Breast epithelium (tissue), 4 donors: Measurements from ENCODE around the gene ZNF606. TPM values are rescaled to one million over a fixed set of nuclear protein-coding genes. Genes with fewer than 3 reads are reported as not detected.

Experiments used
- DNase-seq, 2 donors: peaks; one replicate each; pipeline ENCODE4 v3.0.0-alpha.2; 2019; ENCODE audit warnings: low spot score in 2 of 2
- H3K27ac ChIP-seq, 2 donors: fragments of 200-600 bp; sonication (generic) in 1 of 2; one replicate each; pipeline ENCODE4 v1.5.1; 2016 to 2019; ENCODE audit warnings: mild to moderate bottlenecking in 1 of 2
- H3K27me3 ChIP-seq, 2 donors: fragments of 200-600 bp; sonication (generic) in 1 of 2; one replicate each; pipeline versions ENCODE4 v1.5.1 to v1.6.0; 2017 to 2019; ENCODE audit warnings: control low read depth in 1 of 2, mild to moderate bottlenecking in 1 of 2
- H3K36me3 ChIP-seq: fragments of 200-600 bp; one replicate; pipeline ENCODE4 v1.5.1; 2019
- H3K4me1 ChIP-seq, 2 donors: fragments of 200-600 bp; sonication (generic); one replicate each; pipeline ENCODE4 v1.5.1; 2016 to 2019; ENCODE audit warnings: control low read depth in 1 of 2
- H3K4me3 ChIP-seq, 3 donors: fragments of 200-600 bp; sonication (generic); 1 replicate in 2 of 3; 2 replicates in 1 of 3; pipeline ENCODE4 v1.5.1; 2016 to 2019; ENCODE audit warnings: mild to moderate bottlenecking in 3 of 3, moderate library complexity in 2 of 3
- H3K9me3 ChIP-seq, 2 donors: fragments of 200-600 bp; sonication (generic) in 1 of 2; one replicate each; pipeline ENCODE4 v1.5.1; 2016 to 2019; ENCODE audit warnings: control low read depth in 1 of 2
- POLR2A ChIP-seq: fragments of 450-650 bp; IDR thresholded peaks from one replicate; pipeline ENCODE4 v1.6.1; 2016; ENCODE audit warnings: antibody characterized with exemption, mild to moderate bottlenecking, moderate library complexity
- POLR2AphosphoS5 ChIP-seq, 3 donors: sonication (generic); formaldehyde crosslinking; IDR thresholded peaks; one replicate each; pipeline ENCODE4 v1.6.1; 2017; ENCODE audit warnings: antibody characterized with exemption in 3 of 3
- intact Hi-C: fragments of 100-400 bp; cut with DNase I; formaldehyde crosslinking; loops from one replicate; pipeline ENCODE4 v1.15.1; 2023; ENCODE audit warnings: low total_unique reads
- total RNA-seq, 3 donors: library from RNA; depleted of rRNA; stranded (reverse); fragments of >200 nt; gene quantifications; one replicate each; pipeline ENCODE4 v1.1.0, GENCODE V29; 2016
- TF ChIP-seq, protein P1 (sequence below), 3 donors: fragments of 450-650 bp; IDR thresholded peaks; one replicate each; pipeline ENCODE4 v1.5.1; 2016 to 2017; ENCODE audit warnings: antibody characterized with exemption in 3 of 3, mild to moderate bottlenecking in 3 of 3, moderate library complexity in 3 of 3

Gene ZNF606
- 10 to 100 TPM; 12.0 to 46.5 (median 21.6) TPM for total RNA-seq

DNA sequence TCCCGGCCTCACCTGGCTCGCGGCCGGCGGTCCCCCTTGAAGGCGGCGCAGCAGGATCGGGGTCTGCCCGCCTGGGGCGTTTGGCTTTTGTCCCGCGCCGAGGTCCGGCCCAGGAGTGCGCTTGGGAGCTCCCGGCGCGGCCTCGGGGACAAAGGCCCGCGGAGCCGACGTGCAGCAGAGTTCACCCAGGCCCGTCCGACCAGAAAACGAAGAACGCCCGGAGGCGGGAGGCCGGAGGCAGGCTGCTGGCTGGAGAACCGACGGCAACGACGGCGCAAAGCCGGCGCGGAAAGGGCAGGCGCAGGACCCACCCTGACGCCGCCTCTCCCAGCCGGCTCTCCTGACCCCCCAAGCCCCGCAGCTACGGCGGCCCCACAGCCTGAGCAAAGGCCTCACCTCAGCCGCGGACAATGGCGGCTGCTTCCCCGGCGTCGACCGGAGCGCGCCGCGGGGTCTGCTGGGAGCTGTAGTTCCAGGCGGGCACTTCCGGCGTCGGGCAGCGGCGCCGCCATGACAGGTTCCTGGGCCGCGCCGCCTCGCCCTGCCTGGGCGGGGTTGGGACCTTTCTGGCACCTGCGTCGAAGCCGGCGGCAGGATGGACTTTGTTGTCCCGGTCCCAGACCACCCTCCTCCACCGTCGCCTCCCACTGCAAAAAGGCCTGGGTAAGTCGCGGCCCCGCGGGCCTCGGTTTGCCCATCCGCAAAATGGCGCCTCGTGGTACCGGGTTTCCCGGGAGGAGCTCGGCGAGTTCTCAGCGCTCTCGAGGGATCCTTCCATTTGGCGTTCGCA lies at the start of gene ZNF606:
TSS of gene ZNF606 (minus strand) at position 437 of the 790 bp plus-strand sequence. CDS start 1,501 bp downstream, outside the sequence.
- Histone ChIP-seq H3K9me3 (peaks cover 56 to 76% of the 10 kb centered on the region in 2 donors), H3K36me3 (peaks cover 22% of the 10 kb centered on the region), H3K27ac (peak within 1 kb of the TSS; percentile 95 to 97), H3K27me3 (no peaks in the 10 kb centered on the region), H3K4me1 (peaks cover 0 to 8% of the 10 kb centered on the region in 2 donors), H3K4me3 (peak within 1 kb of the TSS; percentile 76 to 96 (median 96))
- TF ChIP-seq POLR2A, result peak; percentile 71
- TF ChIP-seq, protein P1, sequence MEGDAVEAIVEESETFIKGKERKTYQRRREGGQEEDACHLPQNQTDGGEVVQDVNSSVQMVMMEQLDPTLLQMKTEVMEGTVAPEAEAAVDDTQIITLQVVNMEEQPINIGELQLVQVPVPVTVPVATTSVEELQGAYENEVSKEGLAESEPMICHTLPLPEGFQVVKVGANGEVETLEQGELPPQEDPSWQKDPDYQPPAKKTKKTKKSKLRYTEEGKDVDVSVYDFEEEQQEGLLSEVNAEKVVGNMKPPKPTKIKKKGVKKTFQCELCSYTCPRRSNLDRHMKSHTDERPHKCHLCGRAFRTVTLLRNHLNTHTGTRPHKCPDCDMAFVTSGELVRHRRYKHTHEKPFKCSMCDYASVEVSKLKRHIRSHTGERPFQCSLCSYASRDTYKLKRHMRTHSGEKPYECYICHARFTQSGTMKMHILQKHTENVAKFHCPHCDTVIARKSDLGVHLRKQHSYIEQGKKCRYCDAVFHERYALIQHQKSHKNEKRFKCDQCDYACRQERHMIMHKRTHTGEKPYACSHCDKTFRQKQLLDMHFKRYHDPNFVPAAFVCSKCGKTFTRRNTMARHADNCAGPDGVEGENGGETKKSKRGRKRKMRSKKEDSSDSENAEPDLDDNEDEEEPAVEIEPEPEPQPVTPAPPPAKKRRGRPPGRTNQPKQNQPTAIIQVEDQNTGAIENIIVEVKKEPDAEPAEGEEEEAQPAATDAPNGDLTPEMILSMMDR (IDR thresholded peaks at IDR 0.05), result no peak
- peak; percentile 69 to 93 (median 78) for TF ChIP-seq POLR2AphosphoS5 (IDR thresholded peaks at IDR 0.05)
- DNase-seq, result peak; percentile 77 to 83
- intact Hi-C loops, result no loop called here

- no peaks in the 10 kb centered on the region for H3K27me3 ChIP-seq
- H3K4me1 ChIP-seq, result no peaks in the 10 kb centered on the region
- no peak overlapping the region for H3K4me3 ChIP-seq
- H3K36me3 ChIP-seq, result no peaks in the 10 kb centered on the region
- intact Hi-C loops, result no loop called here
- DNase-seq, result no peak
- peaks cover 34 to 59% of the 10 kb centered on the region in 2 donors for H3K9me3 ChIP-seq
- H3K27ac ChIP-seq, result no peak overlapping the region
- no peak for TF ChIP-seq POLR2A
- TF ChIP-seq POLR2AphosphoS5 (IDR thresholded peaks at IDR 0.05), result no peak
- TF ChIP-seq, protein P1 (IDR thresholded peaks at IDR 0.05), result no peak
Measured at GRCh38 chr19:58052256-58052655, 49.6 kb upstream of the ZNF606 start.

DNA sequence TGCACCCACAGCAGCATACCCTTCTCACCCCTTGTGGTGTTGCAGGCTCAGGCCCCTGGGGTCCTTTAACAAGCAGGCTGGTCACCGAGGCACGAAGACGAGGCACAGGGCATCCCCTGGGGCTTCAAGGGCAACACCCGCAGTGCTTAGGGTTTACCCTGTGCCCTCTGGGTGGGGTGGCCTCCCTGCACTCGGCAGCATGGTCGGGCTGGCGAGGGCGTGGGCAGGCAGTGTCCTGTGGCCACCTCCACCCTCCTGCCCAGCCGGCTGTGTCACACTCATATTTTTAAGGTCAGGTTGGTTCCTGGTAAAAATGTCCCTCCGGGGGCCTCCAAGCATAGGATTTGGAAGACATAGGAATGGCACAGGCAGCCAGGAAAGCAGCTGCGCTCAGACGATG lies 45.1 kb upstream of the ZNF606 start:
- H3K4me1 ChIP-seq, result no peaks in the 10 kb centered on the region
- no peak overlapping the region for H3K27ac ChIP-seq
- peaks cover 75 to 86% of the 10 kb centered on the region in 2 donors for H3K9me3 ChIP-seq
- no peaks in the 10 kb centered on the region for H3K27me3 ChIP-seq
- H3K36me3 ChIP-seq, result no peaks in the 10 kb centered on the region
- intact Hi-C loops, result no loop called here
- no peak overlapping the region for H3K4me3 ChIP-seq
- DNase-seq, result no peak
- TF ChIP-seq, protein P1 (IDR thresholded peaks at IDR 0.05), result no peak
- TF ChIP-seq POLR2AphosphoS5 (IDR thresholded peaks at IDR 0.05) (no peak), POLR2A (no peak)

- no peaks in the 10 kb centered on the region for H3K36me3 ChIP-seq
- no peaks in the 10 kb centered on the region for H3K4me1 ChIP-seq
- H3K27me3 ChIP-seq, result no peaks in the 10 kb centered on the region
- intact Hi-C loops, result no loop called here
- H3K27ac ChIP-seq, result no peak overlapping the region
- no peak overlapping the region for H3K4me3 ChIP-seq
- TF ChIP-seq POLR2AphosphoS5 (IDR thresholded peaks at IDR 0.05), result no peak
- no peak for TF ChIP-seq POLR2A
- TF ChIP-seq, protein P1 (IDR thresholded peaks at IDR 0.05), result no peak
- no peak for DNase-seq
- H3K9me3 ChIP-seq, result peaks cover 80 to 85% of the 10 kb centered on the region in 2 donors
Measured at GRCh38 chr19:58046856-58047255, 44.2 kb upstream of the ZNF606 start.

GRCh38 chr19:58045411-58046050 lies 42.9 kb upstream of the ZNF606 start:
- H3K36me3 ChIP-seq, result no peaks in the 10 kb centered on the region
- peaks cover 90 to 91% of the 10 kb centered on the region in 2 donors for H3K9me3 ChIP-seq
- intact Hi-C loops, result no loop called here
- no peak for DNase-seq
- no peak overlapping the region for H3K4me3 ChIP-seq
- TF ChIP-seq POLR2A (no peak), POLR2AphosphoS5 (IDR thresholded peaks at IDR 0.05) (no peak)
- TF ChIP-seq, protein P1 (IDR thresholded peaks at IDR 0.05), result no peak
- H3K4me1 ChIP-seq, result no peaks in the 10 kb centered on the region
- no peaks in the 10 kb centered on the region for H3K27me3 ChIP-seq
- H3K27ac ChIP-seq, result no peak overlapping the region
